ENCODE data around the gene ANKRD63. TPM values are rescaled to one million over a fixed set of nuclear protein-coding genes. Genes with fewer than 3 reads are reported as not detected.
A peak's percentile ranks its signal among the peaks of the same experiment; 100 is the strongest.

Gene ANKRD63
- total and polyA plus RNA-seq, 2 of the 13 experiments (the other 11 are each of a cell fraction or from before 2014, with no cell fraction given) = not detected

- TF ChIP-seq MZF1 (CRISPR knock-in tag; IDR thresholded peaks at IDR 0.05; ENCODE audit: borderline replicate concordance) = no peak
- TF ChIP-seq ZBTB38 (CRISPR knock-in tag; IDR thresholded peaks at IDR 0.05) = no peak
- peak; percentile 22; the same call in 1 of the 2 replicates for TF ChIP-seq ZNF703 (CRISPR knock-in tag; IDR thresholded peaks at IDR 0.05; ENCODE audit: borderline replicate concordance)
- 0 out of 2 replicates have a peak, but pooled peaks have one; percentile 17 for TF ChIP-seq MYPOP (CRISPR knock-in tag; IDR thresholded peaks at IDR 0.05)
- no peak for TF ChIP-seq KIAA2018 (CRISPR knock-in tag; IDR thresholded peaks at IDR 0.05; ENCODE audit: borderline replicate concordance)
These were observed 39.8 kb upstream of the ANKRD63 start (continued) for GRCh38 chr15:40322531-40323238.
